Naive thymus-derived CD4-positive, alpha-beta T cell (primary cell): ENCODE measurements around the gene RPS6KL1. TPM values are rescaled to one million over a fixed set of nuclear protein-coding genes. Genes with fewer than 3 reads are reported as not detected.
A peak's percentile ranks its signal among the peaks of the same experiment; 100 is the strongest.

Experiments
- ATAC-seq: fragments of 150-1000 bp; cut with Tn5 transposase; 2 replicates; pipeline ENCODE4 v1.10.0; 2021; ENCODE audit warnings: mild to moderate bottlenecking, moderate library complexity
- CTCF ChIA-PET: fragments of 350-600 bp; sonication (Branson Sonifier 250); formaldehyde crosslinking; loops from one replicate; lab custom pipeline; 2021; ENCODE audit warnings: antibody characterized with exemption; lab: Charles Lee
- POLR2A ChIA-PET: fragments of 350-600 bp; sonication (Branson Sonifier 250); formaldehyde crosslinking; loops from one replicate; lab custom pipeline; 2021; ENCODE audit warnings: antibody characterized with exemption, inconsistent platforms; lab: Charles Lee
- DNase-seq, 9 donors: peaks; one replicate each; pipeline versions ENCODE4 v3.0.0 to v3.0.0-alpha.2; 2020 to 2022; ENCODE audit warnings: mixed read lengths in 1 of 9
- H3K27ac ChIP-seq: one replicate; pipeline ENCODE4 v1.7.0; 2013; ENCODE audit warnings: mild to moderate bottlenecking, low read depth, low read length, moderate library complexity
- H3K27me3 ChIP-seq, 2 donors: one replicate each; pipeline ENCODE4 v1.7.0; 2013; ENCODE audit warnings: low read length in 2 of 2, mild to moderate bottlenecking in 2 of 2, moderate library complexity in 2 of 2; ENCODE audit not compliant: control insufficient read depth in 2 of 2, insufficient read depth in 2 of 2
- H3K36me3 ChIP-seq, 3 experiments: 1 replicate in 2 of 3; 2 replicates in 1 of 3; pipeline ENCODE4 v1.7.0; 2013; ENCODE audit warnings: low read length in 3 of 3, mild to moderate bottlenecking in 3 of 3, moderate library complexity in 1 of 3; ENCODE audit not compliant: insufficient read depth in 3 of 3, control insufficient read depth in 2 of 3
- H3K4me1 ChIP-seq, 2 donors: one replicate each; pipeline ENCODE4 v1.7.0; 2013; ENCODE audit warnings: low read length in 2 of 2, mild to moderate bottlenecking in 2 of 2, moderate library complexity in 1 of 2; ENCODE audit not compliant: control insufficient read depth in 2 of 2, insufficient read depth in 2 of 2
- H3K4me3 ChIP-seq: 2 replicates; pipeline ENCODE4 v1.7.0; 2013; ENCODE audit warnings: mild to moderate bottlenecking, low read length
- H3K9me3 ChIP-seq, 3 experiments: 1 replicate in 2 of 3; 2 replicates in 1 of 3; pipeline ENCODE4 v1.7.0; 2013; ENCODE audit warnings: low read length in 3 of 3; ENCODE audit not compliant: control insufficient read depth in 2 of 3
- H3K27ac Mint-ChIP-seq, 9 donors: one replicate each; pipeline ENCODE4 v1.8.0; 2020 to 2022; ENCODE audit warnings: mixed read lengths in 9 of 9, mild to moderate bottlenecking in 8 of 9, moderate library complexity in 5 of 9, inconsistent platforms in 2 of 9
- H3K27me3 Mint-ChIP-seq, 5 donors: one replicate each; pipeline ENCODE4 v1.8.0; 2021 to 2022; ENCODE audit warnings: mixed read lengths in 5 of 5, mild to moderate bottlenecking in 1 of 5
- H3K36me3 Mint-ChIP-seq, 5 donors: one replicate each; pipeline ENCODE4 v1.8.0; 2020 to 2022; ENCODE audit warnings: mixed read lengths in 5 of 5, mild to moderate bottlenecking in 3 of 5, inconsistent platforms in 1 of 5
- H3K4me1 Mint-ChIP-seq, 7 donors: one replicate each; pipeline ENCODE4 v1.8.0; 2020 to 2022; ENCODE audit warnings: mixed read lengths in 7 of 7, mild to moderate bottlenecking in 3 of 7, inconsistent platforms in 1 of 7
- H3K4me3 Mint-ChIP-seq, 10 donors: one replicate each; pipeline ENCODE4 v1.8.0; 2020 to 2022; ENCODE audit warnings: mild to moderate bottlenecking in 10 of 10, mixed read lengths in 10 of 10, moderate library complexity in 6 of 10, inconsistent platforms in 2 of 10
- H3K9me3 Mint-ChIP-seq, 11 donors: one replicate each; pipeline ENCODE4 v1.8.0; 2020 to 2022; ENCODE audit warnings: mixed read lengths in 11 of 11, mild to moderate bottlenecking in 4 of 11, inconsistent platforms in 1 of 11, moderate library complexity in 1 of 11
- intact Hi-C, 2 donors: fragments of 100-400 bp; cut with micrococcal nuclease; formaldehyde crosslinking; loops; one replicate each; pipeline ENCODE4 v1.15.1; 2023
- polyA plus RNA-seq, 2 donors: library from polyadenylated mRNA; unstranded; fragments of 300-500 nt; fragmentation: Illumina TruSeq; gene quantifications; one replicate each; pipeline ENCODE4 v1.2.3, GENCODE V29; 2021
- total RNA-seq, 6 experiments: library from RNA in 5 of 6; stranded (reverse) in 5 of 6; gene quantifications; 1 replicate in 5 of 6; 2 replicates in 1 of 6; pipeline ENCODE4 v1.2.3 and lab custom pipeline; 2021 to 2026

RPS6KL1 gene
- total and polyA plus RNA-seq, 7 experiments from 2014 or later: 2.0 to 12.8 (median 5.7) TPM

DNA sequence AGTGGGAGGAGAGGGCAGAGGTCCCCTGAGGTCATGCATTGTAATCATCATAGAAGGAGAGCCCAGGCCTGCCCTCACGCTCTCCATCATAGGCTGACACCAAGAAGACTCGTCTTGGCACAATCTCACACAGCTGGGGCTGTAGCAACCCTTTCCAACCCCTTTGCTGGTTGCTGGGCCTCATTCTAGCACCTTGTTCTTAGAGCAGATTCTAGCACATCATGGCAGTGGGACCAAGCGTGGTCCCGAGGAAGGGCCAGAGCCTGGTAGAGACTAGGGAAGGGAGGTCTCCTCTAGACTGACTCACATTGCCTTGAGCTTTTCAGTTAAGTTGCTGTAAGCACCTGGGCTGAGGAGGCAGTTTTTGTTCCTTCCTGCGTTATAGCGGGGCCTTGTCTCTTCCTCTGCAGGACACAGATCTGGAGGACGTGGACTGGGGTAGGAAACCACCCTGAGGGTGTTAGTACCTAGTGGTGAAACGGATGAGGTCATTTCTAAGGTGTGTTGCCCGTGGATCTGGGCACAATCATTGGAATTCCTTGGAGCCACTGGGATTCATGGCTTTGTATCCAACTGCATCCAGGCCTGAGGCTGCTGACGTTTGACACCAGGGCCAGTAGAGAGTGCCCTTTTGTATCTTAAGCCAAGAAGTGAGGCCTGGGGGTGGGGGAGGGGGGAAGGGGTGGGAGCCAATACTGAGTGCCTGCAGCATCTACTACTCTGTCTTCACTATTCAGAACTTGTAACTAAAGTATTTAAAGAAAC is 19.9 kb downstream of the RPS6KL1 start:
- ChIA-PET POLR2A (no interaction called here), CTCF (interaction anchor here (0.6 to 11.8 kb wide), 4 partner anchors 10 to 44 kb away, joined by 3 to 317 read pairs (median 4); no protein-coding TSS in a partner anchor)
- Histone ChIP-seq H3K9me3 (no peaks in the 10 kb centered on the region), H3K4me3 (no peak overlapping the region), H3K36me3 (peaks cover 32 to 52% (median 35%) of the 10 kb centered on the region in 3 experiments), H3K27ac (no peak overlapping the region), H3K27me3 (no peaks in the 10 kb centered on the region), H3K4me1 (peaks cover 0 to 6% of the 10 kb centered on the region in 2 donors)
- Mint-ChIP-seq H3K4me1 (peaks cover 2 to 23% (median 10%) of the 10 kb centered on the region in 7 donors), H3K36me3 (peaks cover 15 to 40% (median 16%) of the 10 kb centered on the region in 5 donors), H3K9me3 (no peaks in the 10 kb centered on the region), H3K4me3 (no peak overlapping the region), H3K27ac (peak overlapping the region in 6 of 9 donors; percentile 6 to 73 (median 56)), H3K27me3 (no peaks in the 10 kb centered on the region)
- DNase-seq: no peak
- intact Hi-C loops: no loop called here
- no peak for ATAC-seq

- Histone ChIP-seq H3K4me1 (no peaks in the 10 kb centered on the region), H3K27ac (no peak overlapping the region), H3K9me3 (no peaks in the 10 kb centered on the region), H3K4me3 (no peak overlapping the region), H3K36me3 (peaks cover 41 to 95% (median 42%) of the 10 kb centered on the region in 3 experiments), H3K27me3 (no peaks in the 10 kb centered on the region)
- no peak overlapping the region for H3K4me3 Mint-ChIP-seq
- ChIA-PET POLR2A (interaction anchor here (0.9 to 4.0 kb wide), 3 partner anchors 17 to 60 kb away, joined by 3 to 20 read pairs (median 5); partner anchors contain the start of gene DLST), CTCF (no interaction called here)
- no peaks in the 10 kb centered on the region for H3K27me3 Mint-ChIP-seq
- H3K27ac Mint-ChIP-seq: peak overlapping the region in 5 of 9 donors; percentile 4 to 56 (median 49)
- ATAC-seq: no peak
- H3K9me3 Mint-ChIP-seq: no peaks in the 10 kb centered on the region
- peaks cover 0 to 12% (median 0%) of the 10 kb centered on the region in 7 donors for H3K4me1 Mint-ChIP-seq
- intact Hi-C loops: no loop called here
- H3K36me3 Mint-ChIP-seq: peaks cover 32 to 67% (median 39%) of the 10 kb centered on the region in 5 donors
- no peak for DNase-seq
Measured at GRCh38 chr14:74898694-74899093, 24.4 kb downstream of the RPS6KL1 start.

DNA sequence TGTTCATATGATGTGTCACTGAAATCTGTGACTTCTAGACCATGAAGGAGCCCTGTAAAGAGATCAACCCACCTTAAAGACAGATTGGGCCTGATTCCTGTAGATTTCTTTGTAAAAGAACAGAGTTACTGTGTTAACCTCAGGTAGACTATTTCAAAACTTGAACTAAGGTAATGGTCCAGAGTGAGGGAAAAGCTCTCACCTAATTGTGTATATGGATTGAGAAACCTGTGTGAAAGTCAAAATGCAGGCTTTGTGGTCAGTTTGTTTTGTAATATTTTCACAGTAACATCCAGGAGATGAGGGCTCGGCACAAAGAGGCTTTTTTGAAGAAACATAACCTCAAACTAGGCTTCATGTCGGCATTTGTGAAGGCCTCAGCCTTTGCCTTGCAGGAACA is 25.0 kb downstream of the RPS6KL1 start:
- H3K27me3 ChIP-seq: no peaks in the 10 kb centered on the region
- no peak overlapping the region for H3K4me3 ChIP-seq
- intact Hi-C loops: no loop called here
- no peaks in the 10 kb centered on the region for H3K4me1 ChIP-seq
- ATAC-seq (no peak), DNase-seq (no peak)
- Mint-ChIP-seq H3K9me3 (no peaks in the 10 kb centered on the region), H3K4me3 (no peak overlapping the region), H3K36me3 (peaks cover 32 to 70% (median 41%) of the 10 kb centered on the region in 5 donors), H3K27ac (peak overlapping the region in 2 of 9 donors; percentile 15 to 51), H3K4me1 (peaks cover 0 to 12% (median 0%) of the 10 kb centered on the region in 7 donors), H3K27me3 (no peaks in the 10 kb centered on the region)
- POLR2A ChIA-PET: interaction anchor here (0.9 to 4.0 kb wide), 3 partner anchors 17 to 59 kb away, joined by 3 to 20 read pairs (median 5); partner anchors contain the start of gene DLST
- H3K27ac ChIP-seq: no peak overlapping the region
- H3K9me3 ChIP-seq: no peaks in the 10 kb centered on the region
- CTCF ChIA-PET: interaction anchor here (0.7 to 2.0 kb wide), 2 partner anchors 8 to 52 kb away, joined by 3 to 6 read pairs; no protein-coding TSS in a partner anchor
- H3K36me3 ChIP-seq: peaks cover 46 to 99% (median 47%) of the 10 kb centered on the region in 3 experiments

- peak overlapping the region in 3 of 9 donors; percentile 3 to 17 (median 15) for H3K27ac Mint-ChIP-seq
- ATAC-seq: no peak
Measured at GRCh38 chr14:74897642-74898041, 25.4 kb downstream of the RPS6KL1 start.

DNA sequence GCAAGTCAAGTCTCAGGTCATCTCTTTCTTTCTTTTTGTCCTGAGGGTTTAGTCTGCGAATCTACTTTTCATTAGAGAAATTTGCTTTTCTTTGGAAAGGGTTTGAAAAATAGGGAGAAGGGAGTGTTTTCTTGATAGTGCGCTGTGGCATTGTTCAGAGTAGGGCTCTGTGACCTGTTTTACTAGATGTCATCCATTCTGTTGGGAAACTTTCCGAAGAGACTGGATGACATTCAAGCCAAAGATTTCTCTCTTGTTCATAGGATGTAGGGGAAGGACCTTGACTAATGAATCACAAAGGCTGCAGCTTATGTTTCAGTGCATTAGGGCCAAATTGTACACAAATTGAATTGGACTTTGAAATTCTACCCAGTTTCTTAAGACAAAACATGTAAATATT is 26.7 kb downstream of the RPS6KL1 start:
- Histone ChIP-seq H3K4me3 (no peak overlapping the region), H3K36me3 (peaks cover 41 to 99% (median 43%) of the 10 kb centered on the region in 3 experiments), H3K9me3 (no peaks in the 10 kb centered on the region), H3K4me1 (no peaks in the 10 kb centered on the region), H3K27me3 (no peaks in the 10 kb centered on the region), H3K27ac (no peak overlapping the region)
- POLR2A ChIA-PET: interaction anchor here (4.0 kb wide), 1 partner anchor 15 kb away, joined by 20 read pairs; the partner anchor contains the start of gene DLST
- Mint-ChIP-seq H3K27ac (peak overlapping the region in 3 of 9 donors; percentile 6 to 43 (median 7)), H3K27me3 (no peaks in the 10 kb centered on the region), H3K4me3 (no peak overlapping the region), H3K4me1 (peaks cover 0 to 12% (median 3%) of the 10 kb centered on the region in 7 donors), H3K36me3 (peaks cover 32 to 70% (median 43%) of the 10 kb centered on the region in 5 donors), H3K9me3 (no peaks in the 10 kb centered on the region)
- intact Hi-C loops: no loop called here
- no peak for DNase-seq
- ATAC-seq: no peak
- CTCF ChIA-PET: interaction anchor here (0.7 to 2.0 kb wide), 2 partner anchors 10 to 86 kb away, joined by 3 to 6 read pairs; no protein-coding TSS in a partner anchor

More at GRCh38 chr14:74897642-74898041, 25.4 kb downstream of the RPS6KL1 start:
- peaks cover 47 to 99% (median 50%) of the 10 kb centered on the region in 3 experiments for H3K36me3 ChIP-seq
- CTCF ChIA-PET: interaction anchor here (0.7 to 2.0 kb wide), 3 partner anchors 8 to 53 kb away, joined by 3 to 6 read pairs (median 3); no protein-coding TSS in a partner anchor
- H3K4me3 Mint-ChIP-seq: no peak overlapping the region
- H3K27me3 ChIP-seq: no peaks in the 10 kb centered on the region
- H3K4me3 ChIP-seq: no peak overlapping the region
- H3K9me3 ChIP-seq: no peaks in the 10 kb centered on the region
- H3K4me1 ChIP-seq: no peaks in the 10 kb centered on the region
- H3K36me3 Mint-ChIP-seq: peaks cover 32 to 66% (median 42%) of the 10 kb centered on the region in 5 donors
- H3K4me1 Mint-ChIP-seq: peaks cover 0 to 12% (median 0%) of the 10 kb centered on the region in 7 donors
- H3K9me3 Mint-ChIP-seq: no peaks in the 10 kb centered on the region
- H3K27me3 Mint-ChIP-seq: no peaks in the 10 kb centered on the region
- intact Hi-C loops: no loop called here
- DNase-seq: no peak
- POLR2A ChIA-PET: interaction anchor here (0.9 to 4.0 kb wide), 2 partner anchors 16 to 37 kb away, joined by 3 to 20 read pairs; partner anchors contain the start of gene DLST
- H3K27ac ChIP-seq: no peak overlapping the region

GRCh38 chr14:74893614-74894091 is 29.4 kb downstream of the RPS6KL1 start:
- Histone ChIP-seq H3K36me3 (peaks cover 18 to 93% (median 28%) of the 10 kb centered on the region in 3 experiments), H3K9me3 (no peaks in the 10 kb centered on the region), H3K4me3 (no peak overlapping the region), H3K27me3 (no peaks in the 10 kb centered on the region), H3K27ac (no peak overlapping the region), H3K4me1 (no peaks in the 10 kb centered on the region)
- Mint-ChIP-seq H3K4me1 (peaks cover 0 to 11% (median 7%) of the 10 kb centered on the region in 7 donors), H3K36me3 (peaks cover 17 to 67% (median 37%) of the 10 kb centered on the region in 5 donors), H3K27me3 (no peaks in the 10 kb centered on the region), H3K27ac (peak overlapping the region in 5 of 9 donors; percentile 9 to 78 (median 36)), H3K9me3 (no peaks in the 10 kb centered on the region), H3K4me3 (no peak overlapping the region)
- intact Hi-C loops: no loop called here
- ATAC-seq (peak; percentile 47), DNase-seq (no peak)
- CTCF ChIA-PET: interaction anchor here (1.0 to 2.7 kb wide), 4 partner anchors 9 to 33 kb away, joined by 3 to 22 read pairs (median 7); no protein-coding TSS in a partner anchor
- POLR2A ChIA-PET: interaction anchor here (0.6 to 1.7 kb wide), 5 partner anchors 8 to 31 kb away, joined by 3 to 5 read pairs (median 3); no protein-coding TSS in a partner anchor
